BJ (cell line): ENCODE data around the gene PRKACA. TPM values are rescaled to one million over a fixed set of nuclear protein-coding genes. Genes with fewer than 3 reads are reported as not detected.

Experiments used
- CTCF ChIA-PET: fragments of 350-600 bp; formaldehyde crosslinking; extraction: SDS; loops from one replicate; lab custom pipeline; 2021; ENCODE audit warnings: antibody characterized with exemption, inconsistent platforms; lab: Yijun Ruan, JAX
- POLR2A ChIA-PET: fragments of 300-600 bp; sonication (Branson Sonifier 250); formaldehyde crosslinking; extraction: SDS; loops from one replicate; lab custom pipeline; 2021; ENCODE audit warnings: antibody characterized with exemption; lab: Charles Lee
- DNase-seq: peaks from one replicate; pipeline ENCODE4 v3.0.0-alpha.2; 2011; ENCODE audit warnings: low read depth
- H3K27me3 ChIP-seq: 2 replicates; pipeline ENCODE4 v1.6.0; 2011; ENCODE audit warnings: low read length; ENCODE audit not compliant: control insufficient read depth, insufficient read depth
- H3K36me3 ChIP-seq: 2 replicates; pipeline ENCODE4 v1.5.1; 2011; ENCODE audit warnings: low read length; ENCODE audit not compliant: control insufficient read depth, insufficient read depth
- H3K4me3 ChIP-seq: 2 replicates; pipeline ENCODE4 v1.5.1; 2011; ENCODE audit warnings: low read depth, mild to moderate bottlenecking, control low read depth, low read length
- polyA plus RNA-seq: library from polyadenylated mRNA; depleted of rRNA; stranded (reverse); fragments of >200 nt; gene quantifications from 2 replicates; pipeline ENCODE4 v1.2.3, GENCODE V29; 2011
- TF ChIP-seq, protein P1 (sequence below): IDR thresholded peaks from 2 replicates; pipeline ENCODE4 v1.5.1; 2011; ENCODE audit warnings: low read depth, mild to moderate bottlenecking, control low read depth, inconsistent platforms, low read length, moderate library complexity; ENCODE audit not compliant: insufficient read depth

Gene PRKACA
- polyA plus RNA-seq, 1 experiment, result 35.4 TPM

DNA sequence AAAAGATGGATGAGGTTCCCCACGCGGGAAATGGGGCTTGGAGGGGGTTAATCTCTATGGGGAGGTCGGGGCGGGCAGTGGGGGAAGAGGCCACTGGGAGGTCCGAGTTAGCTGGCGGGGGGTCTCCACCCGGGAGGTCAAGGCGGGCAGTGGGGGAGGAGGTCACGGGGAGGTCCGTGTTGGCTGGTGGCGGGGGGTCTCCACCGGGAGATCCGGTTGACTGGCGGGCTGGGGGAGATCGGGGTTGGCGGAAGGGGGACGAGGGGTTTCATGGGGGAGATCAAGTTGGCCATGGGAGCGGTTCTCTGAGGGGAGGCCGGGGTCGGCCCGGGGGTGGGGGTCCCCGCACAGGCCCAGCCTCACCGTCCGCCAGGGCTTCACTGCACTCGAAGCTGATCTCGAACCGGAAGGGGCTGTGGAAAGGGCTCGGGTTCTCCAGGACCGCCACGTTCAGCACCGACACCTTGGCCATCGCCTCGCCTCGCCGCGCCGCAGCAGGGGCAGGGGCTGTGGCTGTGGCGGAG lies 18.5 kb upstream of the PRKACA start:
- ChIA-PET POLR2A (interaction anchor here (1.0 kb wide), 1 partner anchor 341 kb away, joined by 3 read pairs; the partner anchor contains the start of gene ZSWIM4), CTCF (interaction anchor here (0.6 to 6.6 kb wide), 43 partner anchors 8 to 348 kb away, joined by 3 to 52 read pairs (median 5); partner anchors contain the start of gene NANOS3)
- Histone ChIP-seq H3K36me3 (no peaks in the 10 kb centered on the region), H3K4me3 (peak overlapping the region; percentile 93), H3K27me3 (no peaks in the 10 kb centered on the region)
- no peak for DNase-seq
- TF ChIP-seq, protein P1, sequence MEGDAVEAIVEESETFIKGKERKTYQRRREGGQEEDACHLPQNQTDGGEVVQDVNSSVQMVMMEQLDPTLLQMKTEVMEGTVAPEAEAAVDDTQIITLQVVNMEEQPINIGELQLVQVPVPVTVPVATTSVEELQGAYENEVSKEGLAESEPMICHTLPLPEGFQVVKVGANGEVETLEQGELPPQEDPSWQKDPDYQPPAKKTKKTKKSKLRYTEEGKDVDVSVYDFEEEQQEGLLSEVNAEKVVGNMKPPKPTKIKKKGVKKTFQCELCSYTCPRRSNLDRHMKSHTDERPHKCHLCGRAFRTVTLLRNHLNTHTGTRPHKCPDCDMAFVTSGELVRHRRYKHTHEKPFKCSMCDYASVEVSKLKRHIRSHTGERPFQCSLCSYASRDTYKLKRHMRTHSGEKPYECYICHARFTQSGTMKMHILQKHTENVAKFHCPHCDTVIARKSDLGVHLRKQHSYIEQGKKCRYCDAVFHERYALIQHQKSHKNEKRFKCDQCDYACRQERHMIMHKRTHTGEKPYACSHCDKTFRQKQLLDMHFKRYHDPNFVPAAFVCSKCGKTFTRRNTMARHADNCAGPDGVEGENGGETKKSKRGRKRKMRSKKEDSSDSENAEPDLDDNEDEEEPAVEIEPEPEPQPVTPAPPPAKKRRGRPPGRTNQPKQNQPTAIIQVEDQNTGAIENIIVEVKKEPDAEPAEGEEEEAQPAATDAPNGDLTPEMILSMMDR, result no peak

DNA sequence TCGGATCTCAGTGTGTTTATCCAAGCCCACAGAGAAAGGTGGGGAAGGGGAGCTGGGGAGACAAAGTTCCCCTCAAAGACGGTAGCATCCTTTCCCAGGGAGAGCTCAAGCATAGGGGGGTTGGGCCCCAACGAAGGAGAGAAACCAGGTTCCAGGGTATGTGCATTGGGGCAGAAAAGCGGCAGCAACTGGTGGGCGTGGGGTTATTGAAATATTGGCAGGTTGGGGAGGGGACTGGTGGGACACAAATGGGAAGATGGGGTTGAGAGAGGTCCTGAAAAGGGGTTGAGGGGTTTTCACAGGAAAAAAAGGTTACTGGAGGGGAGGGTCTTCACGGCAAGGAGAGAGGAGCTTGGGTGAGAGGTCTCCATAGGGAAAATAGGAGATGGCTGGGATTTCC lies 17.8 kb upstream of the PRKACA start:
- Histone ChIP-seq H3K27me3 (no peaks in the 10 kb centered on the region), H3K4me3 (peak overlapping the region; percentile 93)

DNA sequence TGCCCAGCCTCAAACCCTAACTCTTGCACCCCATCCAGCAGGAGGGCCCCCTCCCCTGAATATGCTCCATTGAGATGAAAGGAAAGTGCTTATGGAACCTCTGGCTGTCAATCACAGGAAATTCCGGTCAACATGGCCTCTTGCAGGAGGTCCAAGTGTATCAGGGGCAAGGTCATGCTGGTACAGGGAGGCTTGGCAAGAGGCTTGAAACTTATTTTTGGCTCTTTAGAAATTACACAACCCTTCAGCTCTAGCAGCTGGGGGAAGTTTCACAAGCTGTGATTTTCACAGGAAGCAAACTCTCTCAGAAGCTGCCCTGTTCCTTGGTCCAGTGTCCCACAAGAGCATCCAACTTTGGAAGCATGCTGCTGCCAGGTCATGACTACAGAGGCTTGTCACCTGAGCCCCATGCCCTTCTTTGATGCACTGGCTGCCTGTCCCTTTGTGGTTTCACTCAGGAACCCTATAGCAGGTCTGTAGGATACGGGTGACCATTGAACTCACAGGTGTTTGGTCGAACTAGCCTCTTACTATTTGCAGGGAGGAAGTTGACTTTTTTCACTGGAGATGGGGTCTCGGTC lies 10.5 kb upstream of the PRKACA start:
- H3K4me3 ChIP-seq, result no peak overlapping the region
- ChIA-PET CTCF (interaction anchor here (1.0 kb wide), 1 partner anchor 9 kb away, joined by 4 read pairs; the partner anchor contains the start of gene ASF1B), POLR2A (no interaction called here)
- no peaks in the 10 kb centered on the region for H3K36me3 ChIP-seq
- TF ChIP-seq, protein P1, result no peak
- DNase-seq, result no peak
- no peaks in the 10 kb centered on the region for H3K27me3 ChIP-seq

More for the DNA sequence above, 17.8 kb upstream of the PRKACA start:
- ChIA-PET CTCF (interaction anchor here (0.9 to 6.6 kb wide), 6 partner anchors 13 to 337 kb away, joined by 3 to 52 read pairs (median 4); no protein-coding TSS in a partner anchor), POLR2A (no interaction called here)
- no peak for DNase-seq
- H3K36me3 ChIP-seq, result no peaks in the 10 kb centered on the region
- TF ChIP-seq, protein P1, result no peak

DNA sequence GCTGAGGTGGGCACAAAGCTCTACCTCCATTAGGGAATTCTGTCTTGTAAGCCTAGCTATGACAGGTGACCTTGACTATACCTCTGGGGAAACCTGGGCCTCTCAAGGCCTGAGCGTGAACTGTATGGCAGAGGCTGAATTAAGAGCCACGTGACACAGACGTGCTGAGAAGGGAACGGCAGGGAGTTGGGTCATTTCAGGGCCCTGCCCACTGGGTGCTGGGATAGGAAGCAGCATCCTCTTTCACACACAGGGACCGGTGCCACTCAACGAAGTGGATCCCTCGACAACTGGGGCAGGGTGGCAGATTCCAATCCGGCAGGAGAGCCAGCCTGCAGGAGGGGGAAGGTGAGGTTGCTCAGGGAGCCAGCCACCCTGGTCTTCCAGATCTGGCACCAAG lies 9.6 kb upstream of the PRKACA start:
- ChIA-PET POLR2A (no interaction called here), CTCF (interaction anchor here (3.9 kb wide), 1 partner anchor 10 kb away, joined by 14 read pairs; the partner anchor contains the start of gene ASF1B)
- Histone ChIP-seq H3K4me3 (no peak overlapping the region), H3K36me3 (no peaks in the 10 kb centered on the region), H3K27me3 (no peaks in the 10 kb centered on the region)
- TF ChIP-seq, protein P1, result no peak
- DNase-seq, result no peak

DNA sequence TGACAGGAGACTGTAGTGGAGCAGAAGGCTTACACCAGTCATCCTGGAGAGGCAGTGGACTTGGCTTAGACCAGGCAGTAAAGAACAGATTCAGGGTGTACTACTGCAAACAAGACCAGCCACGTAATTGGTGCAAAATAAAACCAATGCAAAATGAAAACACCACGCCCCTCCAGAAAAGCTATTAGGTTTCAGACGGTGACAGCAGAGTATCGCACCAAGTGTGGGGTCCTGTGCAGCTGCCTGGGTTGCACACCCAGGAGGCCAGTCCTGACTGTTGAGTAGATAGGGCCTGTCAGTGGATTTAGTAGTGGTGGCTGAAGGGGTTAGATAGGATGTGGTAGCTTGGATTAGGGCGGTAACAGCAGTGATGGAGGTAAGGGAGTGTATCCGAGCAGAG lies 5.4 kb upstream of the PRKACA start:
- DNase-seq, result no peak
- POLR2A ChIA-PET, result no interaction called here
- Histone ChIP-seq H3K36me3 (no peaks in the 10 kb centered on the region), H3K27me3 (no peaks in the 10 kb centered on the region), H3K4me3 (no peak overlapping the region)
- CTCF ChIA-PET, result interaction anchor here (1.4 kb wide), 1 partner anchor 51 kb away, joined by 3 read pairs; the partner anchor contains the start of gene MISP3
- TF ChIP-seq, protein P1, result no peak
